Mesenchymal stem cell (in vitro differentiated cells and primary cell): ENCODE measurements around the gene GP1BB.
"Not testable (repeated sequence)": the region's sequence is repeated elsewhere in the genome, so short reads cannot be mapped to it uniquely, and the experiment has no call there.

Source experiments
- DNase-seq: peaks from one replicate; pipeline ENCODE4 v3.0.0-alpha.2; 2013
- H2AFZ ChIP-seq: one replicate; pipeline ENCODE4 v1.6.1; 2013; ENCODE audit warnings: low read depth, mild to moderate bottlenecking, control low read depth, inconsistent platforms, low read length, moderate library complexity
- H2AK5ac ChIP-seq: 2 replicates; pipeline ENCODE4 v1.6.1; 2013; ENCODE audit warnings: low read length, moderate library complexity, mild to moderate bottlenecking, inconsistent platforms; ENCODE audit not compliant: severe bottlenecking
- H2BK120ac ChIP-seq: one replicate; pipeline ENCODE4 v1.6.1; 2013; ENCODE audit warnings: low read depth, mild to moderate bottlenecking, inconsistent platforms, low read length, moderate library complexity
- H2BK12ac ChIP-seq, 2 experiments: one replicate each; pipeline ENCODE4 v1.6.1; 2013; ENCODE audit warnings: inconsistent platforms in 2 of 2, low read length in 2 of 2, mild to moderate bottlenecking in 2 of 2, moderate library complexity in 2 of 2, control low read depth in 1 of 2
- H2BK15ac ChIP-seq: one replicate; pipeline ENCODE4 v1.6.1; 2013; ENCODE audit warnings: mild to moderate bottlenecking, low read depth, inconsistent platforms; ENCODE audit not compliant: poor library complexity, severe bottlenecking
- H2BK5ac ChIP-seq: 2 replicates; pipeline ENCODE4 v1.6.1; 2013; ENCODE audit warnings: low read depth, mild to moderate bottlenecking, low read length, control low read depth, inconsistent platforms; ENCODE audit not compliant: poor library complexity, severe bottlenecking
- H3K14ac ChIP-seq, 2 experiments: one replicate each; pipeline ENCODE4 v1.6.1; 2013; ENCODE audit warnings: inconsistent platforms in 2 of 2, low read length in 2 of 2, control low read depth in 1 of 2, mild to moderate bottlenecking in 1 of 2, moderate library complexity in 1 of 2
- H3K18ac ChIP-seq, 2 experiments: one replicate each; pipeline ENCODE4 v1.6.1; 2013; ENCODE audit warnings: inconsistent platforms in 2 of 2, low read length in 2 of 2, control low read depth in 1 of 2, low read depth in 1 of 2, mild to moderate bottlenecking in 1 of 2
- H3K23ac ChIP-seq, 2 experiments: one replicate each; pipeline ENCODE4 v1.6.1; 2013; ENCODE audit warnings: inconsistent platforms in 2 of 2, low read length in 2 of 2, mild to moderate bottlenecking in 2 of 2, moderate library complexity in 2 of 2, control low read depth in 1 of 2
- H3K27ac ChIP-seq: 2 replicates; pipeline ENCODE4 v1.5.1; 2013; ENCODE audit warnings: mild to moderate bottlenecking, moderate library complexity, low read length, control low read depth, inconsistent platforms; ENCODE audit not compliant: poor library complexity, severe bottlenecking
- H3K27me3 ChIP-seq, 2 experiments: 2 replicates each; pipeline versions ENCODE4 v1.6.1 to v1.7.0; 2013; ENCODE audit warnings: low read length in 2 of 2, mild to moderate bottlenecking in 2 of 2, moderate library complexity in 2 of 2, control low read depth in 1 of 2, inconsistent platforms in 1 of 2; ENCODE audit not compliant: control insufficient read depth in 1 of 2, insufficient read depth in 1 of 2
- H3K36me3 ChIP-seq, 2 experiments: 2 replicates each; pipeline versions ENCODE4 v1.6.1 to v1.7.0; 2013; ENCODE audit warnings: low read length in 2 of 2, control low read depth in 1 of 2, inconsistent platforms in 1 of 2, low read depth in 1 of 2, mild to moderate bottlenecking in 1 of 2; ENCODE audit not compliant: insufficient read depth in 2 of 2, control insufficient read depth in 1 of 2
- H3K4ac ChIP-seq, 2 experiments: one replicate each; pipeline ENCODE4 v1.6.1; 2013; ENCODE audit warnings: inconsistent platforms in 2 of 2, low read length in 2 of 2, mild to moderate bottlenecking in 2 of 2, moderate library complexity in 2 of 2, control low read depth in 1 of 2, low read depth in 1 of 2
- H3K4me1 ChIP-seq: 2 replicates; pipeline ENCODE4 v1.6.1; 2013; ENCODE audit warnings: low read depth, low read length, control low read depth; ENCODE audit not compliant: control insufficient read depth, insufficient read depth
- H3K4me2 ChIP-seq: 2 replicates; pipeline ENCODE4 v1.6.1; 2013; ENCODE audit warnings: low read length, mild to moderate bottlenecking, inconsistent platforms; ENCODE audit not compliant: poor library complexity, severe bottlenecking
- H3K4me3 ChIP-seq, 2 experiments: 2 replicates each; pipeline versions ENCODE4 v1.5.1 to v1.7.0; 2013; ENCODE audit warnings: low read length in 2 of 2, mild to moderate bottlenecking in 2 of 2, control low read depth in 1 of 2, low read depth in 1 of 2; ENCODE audit not compliant: insufficient read depth in 1 of 2
- H3K79me1 ChIP-seq: replicated peaks from 2 replicates; pipeline ENCODE4 v1.6.1; 2013; ENCODE audit warnings: mild to moderate bottlenecking, control low read depth, low read length, inconsistent platforms; ENCODE audit not compliant: poor library complexity, severe bottlenecking
- H3K9ac ChIP-seq: 2 replicates; pipeline ENCODE4 v1.7.0; 2013; ENCODE audit warnings: mild to moderate bottlenecking, low read length, moderate library complexity
- H3K9me3 ChIP-seq: 2 replicates; pipeline ENCODE4 v1.7.0; 2013; ENCODE audit warnings: mild to moderate bottlenecking, low read length; ENCODE audit not compliant: control insufficient read depth
- H4K8ac ChIP-seq: one replicate; pipeline ENCODE4 v1.6.1; 2013; ENCODE audit warnings: inconsistent platforms, mild to moderate bottlenecking, low read length, moderate library complexity
- H4K91ac ChIP-seq: one replicate; pipeline ENCODE4 v1.6.1; 2013; ENCODE audit warnings: mild to moderate bottlenecking, low read length, inconsistent platforms
- WGBS: methylation state at CpG from one replicate; pipeline ENCODE4 v1.1.7; 2013; ENCODE audit warnings: mixed read lengths; 5-methylcytosine and 5-hydroxymethylcytosine counted together

GP1BB gene

DNA sequence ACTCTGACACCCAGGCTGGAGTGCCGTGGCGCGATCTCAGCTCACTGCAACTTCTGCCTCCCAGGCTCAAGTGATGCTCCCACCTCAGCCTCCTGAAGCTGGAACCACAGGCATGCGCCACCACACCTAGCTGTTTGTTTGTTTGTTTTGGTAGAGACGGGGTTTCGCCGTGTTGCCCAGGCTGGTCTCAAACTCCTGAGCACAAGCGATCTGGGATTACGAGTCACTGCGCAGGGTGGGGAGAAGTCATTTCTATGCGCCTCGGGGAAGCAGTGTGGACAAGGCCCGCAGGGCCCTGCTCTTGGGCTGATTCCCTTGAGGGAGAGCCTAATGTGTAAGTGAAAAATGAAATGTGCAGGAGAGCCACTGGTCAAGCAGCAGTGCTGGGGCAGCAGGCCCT lies 28.6 kb upstream of the GP1BB start:
- WGBS: 91% methylated on average over 13 of the region's 13 CpGs
- no peak overlapping the region for H3K27ac ChIP-seq
- DNase-seq: no peak

DNA sequence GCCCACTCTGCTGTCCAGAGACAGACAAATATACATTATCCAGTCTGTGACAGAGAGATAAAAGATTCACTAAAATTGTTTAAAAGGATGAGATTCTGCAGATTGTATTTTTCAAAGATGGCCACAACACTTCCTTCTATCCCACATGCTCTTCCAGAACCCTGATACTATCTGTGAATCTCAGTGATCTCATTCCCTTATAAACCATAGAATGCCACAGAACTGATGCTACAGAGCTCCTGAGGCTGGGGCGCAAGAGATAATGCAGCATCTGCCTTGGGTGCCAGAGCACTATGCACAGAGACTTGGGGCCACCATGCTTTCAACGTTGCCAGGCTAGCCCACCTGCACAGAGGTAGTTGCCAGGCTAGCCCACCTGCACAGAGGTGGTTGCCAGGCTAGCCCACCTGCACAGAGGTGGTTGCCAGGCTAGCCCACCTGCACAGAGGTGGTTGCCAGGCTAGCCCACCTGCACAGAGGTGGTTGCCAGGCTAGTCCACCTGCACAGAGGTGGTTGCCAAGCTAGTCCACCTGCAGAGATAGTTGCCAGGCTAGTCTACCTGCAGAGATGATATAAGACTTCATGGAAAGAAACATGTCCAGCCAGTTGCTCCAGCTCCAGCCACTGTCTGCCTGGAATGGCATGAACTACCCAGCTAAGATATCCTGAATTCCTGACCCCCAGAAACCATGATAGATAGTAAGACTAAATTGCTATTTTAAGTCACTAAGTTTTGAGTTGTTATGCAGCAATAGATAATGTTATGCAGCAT lies 26.6 kb upstream of the GP1BB start:
- Histone ChIP-seq H3K4me1 (peaks cover 1% of the 10 kb centered on the region), H2BK5ac (no peak overlapping the region), H3K4me3 (no peak overlapping the region), H3K14ac (no peak overlapping the region), H2AFZ (no peak overlapping the region), H3K27ac (no peak overlapping the region), H2BK120ac (no peak overlapping the region), H3K79me1 (no peaks in the 10 kb centered on the region), H3K27me3 (no peaks in the 10 kb centered on the region), H3K23ac (peak overlapping the region in 1 of 2 experiments; percentile 80), H3K4me2 (no peak overlapping the region), H2BK15ac (no peak overlapping the region), H3K9ac (no peak overlapping the region), H3K9me3 (no peaks in the 10 kb centered on the region), H3K18ac (no peak overlapping the region), H3K4ac (no peak overlapping the region), H4K91ac (no peak overlapping the region), H2BK12ac (no peak overlapping the region), H4K8ac (no peak overlapping the region), H2AK5ac (no peak overlapping the region), H3K36me3 (no peaks in the 10 kb centered on the region)
- 92% methylated on average over 2 of the region's 2 CpGs for WGBS
- no peak for DNase-seq

More for the DNA sequence above, 28.6 kb upstream of the GP1BB start:
- Histone ChIP-seq H3K4me2 (no peak overlapping the region), H2BK120ac (no peak overlapping the region), H2BK5ac (no peak overlapping the region), H3K4ac (no peak overlapping the region), H2AK5ac (no peak overlapping the region), H3K4me3 (no peak overlapping the region), H3K9me3 (no peaks in the 10 kb centered on the region), H3K36me3 (no peaks in the 10 kb centered on the region), H3K9ac (no peak overlapping the region), H4K8ac (no peak overlapping the region), H2BK12ac (no peak overlapping the region), H3K79me1 (no peaks in the 10 kb centered on the region), H3K4me1 (peaks cover 1% of the 10 kb centered on the region), H2AFZ (no peak overlapping the region), H3K14ac (no peak overlapping the region), H3K18ac (no peak overlapping the region), H4K91ac (no peak overlapping the region), H2BK15ac (no peak overlapping the region), H3K23ac (no peak overlapping the region), H3K27me3 (peaks cover 0 to 10% of the 10 kb centered on the region in 2 experiments)

DNA sequence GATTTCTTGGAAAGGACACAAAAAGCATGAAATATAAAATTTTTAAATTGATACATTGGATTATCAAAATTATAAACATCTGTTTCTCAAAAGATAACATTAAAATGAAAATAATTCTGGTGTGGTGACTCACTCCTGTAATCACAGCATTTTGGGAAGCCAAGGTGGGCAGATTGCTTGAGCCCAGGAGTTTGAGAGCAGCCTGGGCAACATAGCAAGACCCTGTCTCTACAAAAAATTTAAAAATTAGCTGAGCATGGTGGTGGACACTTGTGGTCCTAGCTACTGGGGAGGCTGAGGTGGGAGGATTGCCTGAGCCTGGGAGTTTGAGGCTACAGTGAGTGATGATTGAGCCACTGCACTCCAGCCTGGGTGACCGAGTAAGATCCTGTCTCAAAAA lies 25.5 kb upstream of the GP1BB start:
- H3K9me3 ChIP-seq, H3K79me1 ChIP-seq, H2BK12ac ChIP-seq, H3K9ac ChIP-seq, H4K91ac ChIP-seq, H3K36me3 ChIP-seq, DNase-seq, H3K27me3 ChIP-seq, H4K8ac ChIP-seq, H2BK120ac ChIP-seq, H3K14ac ChIP-seq, H3K18ac ChIP-seq, H2AFZ ChIP-seq, H2AK5ac ChIP-seq, H3K4me3 ChIP-seq, H3K4ac ChIP-seq, H3K27ac ChIP-seq, H2BK15ac ChIP-seq, H3K23ac ChIP-seq, H2BK5ac ChIP-seq, H3K4me2 ChIP-seq, H3K4me1 ChIP-seq: not testable (repeated sequence)
- no CpG with 5 or more reads among the region's 1 CpG for WGBS

DNA sequence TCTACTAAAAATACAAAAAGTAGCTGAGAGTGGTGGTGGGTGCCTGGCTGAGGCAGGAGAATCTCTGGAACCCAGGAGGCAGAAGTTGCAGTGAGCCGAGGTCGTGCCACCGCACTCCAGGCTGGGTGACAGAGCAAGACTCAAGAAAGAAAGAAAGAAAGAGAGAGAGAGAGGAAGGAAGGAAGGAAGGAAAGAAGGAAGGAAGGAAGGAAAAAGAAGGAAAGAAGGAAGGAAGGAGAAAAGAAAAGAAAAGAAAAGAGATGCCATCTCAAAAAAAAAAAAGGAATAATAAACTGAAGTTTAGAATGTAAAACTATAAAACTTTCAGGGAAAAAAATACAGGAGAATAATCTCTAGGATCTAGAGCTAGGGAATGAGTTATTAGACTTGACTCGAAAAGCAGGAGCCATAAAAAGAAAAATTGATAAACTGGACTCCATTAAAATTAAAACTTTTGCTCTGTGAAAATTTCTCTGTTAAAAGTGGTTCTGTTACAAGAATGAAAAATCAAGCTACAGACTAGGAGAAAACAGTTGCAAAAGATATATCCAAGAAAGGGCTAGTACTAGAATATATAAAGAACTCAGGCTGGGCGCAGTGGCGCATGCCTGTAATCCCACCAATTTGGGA lies 22.4 kb upstream of the GP1BB start:
- no peak overlapping the region for H2AFZ ChIP-seq
- no peak overlapping the region for H2BK5ac ChIP-seq
- 89% methylated on average over 6 of the region's 6 CpGs for WGBS
- H3K36me3 ChIP-seq: no peaks in the 10 kb centered on the region
- H3K4ac ChIP-seq: no peak overlapping the region
- H3K18ac ChIP-seq: no peak overlapping the region
- H3K4me2 ChIP-seq: no peak overlapping the region
- no peak overlapping the region for H4K91ac ChIP-seq
- H3K27me3 ChIP-seq: peaks cover 21 to 22% of the 10 kb centered on the region in 2 experiments
- no peak overlapping the region for H3K4me3 ChIP-seq
- H2AK5ac ChIP-seq: no peak overlapping the region
- DNase-seq: no peak
- no peaks in the 10 kb centered on the region for H3K79me1 ChIP-seq
- no peaks in the 10 kb centered on the region for H3K9me3 ChIP-seq
- H3K27ac ChIP-seq: no peak overlapping the region
- H2BK12ac ChIP-seq: no peak overlapping the region
- no peak overlapping the region for H4K8ac ChIP-seq
- H2BK120ac ChIP-seq: no peak overlapping the region
- H3K23ac ChIP-seq: no peak overlapping the region
- H3K9ac ChIP-seq: no peak overlapping the region
- no peak overlapping the region for H3K14ac ChIP-seq
- no peak overlapping the region for H2BK15ac ChIP-seq
- peaks cover 1% of the 10 kb centered on the region for H3K4me1 ChIP-seq
